Measurements from ENCODE around the gene UBA6.

UBA6 gene

GRCh38 chr4:67727124-67727850 is 26.3 kb upstream of the UBA6 start:
- Histone ChIP-seq H3K9ac (no peak overlapping the region), H3K4me2 (no peak overlapping the region), H4K20me1 (no peaks in the 10 kb centered on the region), H3K27me3 (no peaks in the 10 kb centered on the region), H3K4me1 (no peaks in the 10 kb centered on the region), H3K27ac (no peak overlapping the region), H3K9me3 (no peaks in the 10 kb centered on the region), H3K36me3 (peaks cover 13% of the 10 kb centered on the region), H3K4me3 (no peak overlapping the region)
- no peak for TF ChIP-seq Cebpa-rat (IDR thresholded peaks at IDR 0.05)

- H3K27ac ChIP-seq: no peak overlapping the region
Observed at GRCh38 chr4:67725981-67726380, 25.0 kb upstream of the UBA6 start.

GRCh38 chr4:67725132-67725531 is 24.2 kb upstream of the UBA6 start:
- Histone ChIP-seq H3K4me1 (no peaks in the 10 kb centered on the region), H3K27me3 (no peaks in the 10 kb centered on the region), H3K4me3 (no peak overlapping the region), H3K36me3 (peaks cover 34% of the 10 kb centered on the region), H3K4me2 (no peak overlapping the region), H3K9ac (no peak overlapping the region), H4K20me1 (no peaks in the 10 kb centered on the region), H3K27ac (no peak overlapping the region), H3K9me3 (no peaks in the 10 kb centered on the region)
- TF ChIP-seq Cebpa-rat (IDR thresholded peaks at IDR 0.05): no peak

More at GRCh38 chr4:67725981-67726380, 25.0 kb upstream of the UBA6 start:
- Histone ChIP-seq H3K36me3 (peaks cover 26% of the 10 kb centered on the region), H3K4me3 (no peak overlapping the region), H3K4me1 (no peaks in the 10 kb centered on the region), H3K9ac (no peak overlapping the region), H3K4me2 (no peak overlapping the region), H3K9me3 (no peaks in the 10 kb centered on the region), H4K20me1 (no peaks in the 10 kb centered on the region), H3K27me3 (no peaks in the 10 kb centered on the region)
- TF ChIP-seq Cebpa-rat (IDR thresholded peaks at IDR 0.05): no peak

GRCh38 chr4:67723949-67724348 is 23.0 kb upstream of the UBA6 start:
- Histone ChIP-seq H4K20me1 (no peaks in the 10 kb centered on the region), H3K9ac (no peak overlapping the region), H3K9me3 (no peaks in the 10 kb centered on the region), H3K27ac (no peak overlapping the region), H3K27me3 (no peaks in the 10 kb centered on the region), H3K4me2 (no peak overlapping the region), H3K4me1 (no peaks in the 10 kb centered on the region), H3K4me3 (no peak overlapping the region), H3K36me3 (peaks cover 28% of the 10 kb centered on the region)
- no peak for TF ChIP-seq Cebpa-rat (IDR thresholded peaks at IDR 0.05)

- H3K9ac ChIP-seq: no peak overlapping the region
- no peak overlapping the region for H3K27ac ChIP-seq
- peaks cover 28% of the 10 kb centered on the region for H3K36me3 ChIP-seq
- H4K20me1 ChIP-seq: no peaks in the 10 kb centered on the region
- H3K4me1 ChIP-seq: no peaks in the 10 kb centered on the region
- H3K27me3 ChIP-seq: no peaks in the 10 kb centered on the region
- no peak overlapping the region for H3K4me2 ChIP-seq
- no peaks in the 10 kb centered on the region for H3K9me3 ChIP-seq
- H3K4me3 ChIP-seq: no peak overlapping the region
- TF ChIP-seq Cebpa-rat (IDR thresholded peaks at IDR 0.05): no peak
Observed at GRCh38 chr4:67723341-67723740, 22.4 kb upstream of the UBA6 start.

GRCh38 chr4:67721770-67722597 is 21.0 kb upstream of the UBA6 start:
- no peak overlapping the region for H3K27ac ChIP-seq
- H3K9me3 ChIP-seq: no peaks in the 10 kb centered on the region
- H3K9ac ChIP-seq: no peak overlapping the region
- no peak overlapping the region for H3K4me2 ChIP-seq
- no peak for TF ChIP-seq Cebpa-rat (IDR thresholded peaks at IDR 0.05)
- H3K4me1 ChIP-seq: no peaks in the 10 kb centered on the region
- H3K27me3 ChIP-seq: no peaks in the 10 kb centered on the region
- no peaks in the 10 kb centered on the region for H4K20me1 ChIP-seq
- no peak overlapping the region for H3K4me3 ChIP-seq
- peaks cover 38% of the 10 kb centered on the region for H3K36me3 ChIP-seq

GRCh38 chr4:67721315-67721769 is 20.4 kb upstream of the UBA6 start:
- Histone ChIP-seq H3K9me3 (peaks cover under 1% of the 10 kb centered on the region; the same call in 1 of the 2 replicates), H3K27me3 (no peaks in the 10 kb centered on the region), H3K9ac (no peak overlapping the region), H4K20me1 (no peaks in the 10 kb centered on the region), H3K4me1 (no peaks in the 10 kb centered on the region), H3K4me3 (no peak overlapping the region), H3K4me2 (no peak overlapping the region), H3K27ac (no peak overlapping the region), H3K36me3 (peaks cover 44% of the 10 kb centered on the region)
- no peak for TF ChIP-seq Cebpa-rat (IDR thresholded peaks at IDR 0.05)

- no peak for TF ChIP-seq Cebpa-rat (IDR thresholded peaks at IDR 0.05)
- Histone ChIP-seq H3K27me3 (no peaks in the 10 kb centered on the region), H3K36me3 (peaks cover 56% of the 10 kb centered on the region), H3K9ac (no peak overlapping the region), H3K4me2 (no peak overlapping the region), H3K4me1 (no peaks in the 10 kb centered on the region), H3K9me3 (peaks cover 10% of the 10 kb centered on the region), H3K27ac (no peak overlapping the region), H4K20me1 (no peaks in the 10 kb centered on the region), H3K4me3 (no peak overlapping the region)
Observed at GRCh38 chr4:67719953-67720617, 19.1 kb upstream of the UBA6 start.

GRCh38 chr4:67718848-67719247 is 17.9 kb upstream of the UBA6 start:
- H3K27me3 ChIP-seq: no peaks in the 10 kb centered on the region
- H3K4me1 ChIP-seq: no peaks in the 10 kb centered on the region
- no peak overlapping the region for H3K27ac ChIP-seq
- no peak overlapping the region for H3K4me2 ChIP-seq
- H3K36me3 ChIP-seq: peaks cover 59% of the 10 kb centered on the region
- no peak overlapping the region for H3K9ac ChIP-seq
- no peak overlapping the region for H3K4me3 ChIP-seq
- H3K9me3 ChIP-seq: peaks cover 13% of the 10 kb centered on the region
- TF ChIP-seq Cebpa-rat (IDR thresholded peaks at IDR 0.05): no peak
- no peaks in the 10 kb centered on the region for H4K20me1 ChIP-seq

- H4K20me1 ChIP-seq: peaks cover 5% of the 10 kb centered on the region; the same call in 1 of the 2 replicates
- no peaks in the 10 kb centered on the region for H3K27me3 ChIP-seq
- no peaks in the 10 kb centered on the region for H3K4me1 ChIP-seq
- no peak overlapping the region for H3K4me2 ChIP-seq
- H3K9me3 ChIP-seq: peaks cover 13% of the 10 kb centered on the region
- no peak overlapping the region for H3K4me3 ChIP-seq
- no peak for TF ChIP-seq Cebpa-rat (IDR thresholded peaks at IDR 0.05)
- no peak overlapping the region for H3K27ac ChIP-seq
- H3K9ac ChIP-seq: no peak overlapping the region
- peaks cover 65% of the 10 kb centered on the region for H3K36me3 ChIP-seq
Observed at GRCh38 chr4:67717586-67717985, 16.6 kb upstream of the UBA6 start.

Data from BLaER1 (cell line).